Keratinocyte (primary cell): Measurements from ENCODE around the gene MFAP4. TPM values are rescaled to one million over a fixed set of nuclear protein-coding genes. Genes with fewer than 3 reads are reported as not detected.

Experiments used
- DNase-seq: peaks from one replicate; pipeline ENCODE4 v3.0.0-alpha.2; 2011; ENCODE audit warnings: low read depth, missing footprints, low spot score
- FAIRE-seq: peaks from 2 replicates; lab custom pipeline; 2011; peaks lifted over from hg19 to GRCh38; lab: Jason Lieb, UNC
- H2AFZ ChIP-seq: 2 replicates; pipeline ENCODE4 v1.6.0; 2012; ENCODE audit warnings: low read length, control low read depth, inconsistent platforms; ENCODE audit not compliant: control insufficient read depth
- H3K27ac ChIP-seq: 2 replicates; pipeline ENCODE4 v1.5.1; 2011; ENCODE audit warnings: low read length; ENCODE audit not compliant: control insufficient read depth, insufficient read depth
- H3K27me3 ChIP-seq: 3 replicates; pipeline ENCODE4 v1.6.0; 2011; ENCODE audit warnings: low read length; ENCODE audit not compliant: control insufficient read depth, insufficient read depth; ENCODE audit errors: extremely low read depth
- H3K36me3 ChIP-seq, 2 experiments: 2 replicates in 1 of 2; 3 replicates in 1 of 2; pipeline ENCODE4 v1.5.1; 2011; ENCODE audit warnings: low read length in 2 of 2, mild to moderate bottlenecking in 1 of 2; ENCODE audit not compliant: control insufficient read depth in 2 of 2, insufficient read depth in 2 of 2; ENCODE audit errors: extremely low read depth in 1 of 2
- H3K4me1 ChIP-seq: 3 replicates; pipeline ENCODE4 v1.5.1; 2011; ENCODE audit warnings: low read length; ENCODE audit not compliant: control insufficient read depth, insufficient read depth; ENCODE audit errors: extremely low read depth
- H3K4me2 ChIP-seq: 3 replicates; pipeline ENCODE4 v1.6.0; 2011; ENCODE audit warnings: low read depth, low read length; ENCODE audit not compliant: control insufficient read depth, insufficient read depth; ENCODE audit errors: extremely low read depth
- H3K4me3 ChIP-seq, 3 experiments: fragments of 200-600 bp in 1 of 3; sonication (generic) in 1 of 3; 2 replicates in 2 of 3; 3 replicates in 1 of 3; pipeline ENCODE4 v1.5.1; 2011 to 2016; ENCODE audit warnings: low read length in 3 of 3, mild to moderate bottlenecking in 3 of 3, control low read depth in 2 of 3, inconsistent platforms in 1 of 3, low read depth in 1 of 3, mixed read lengths in 1 of 3, mixed run types in 1 of 3, moderate library complexity in 1 of 3; ENCODE audit not compliant: control insufficient read depth in 2 of 3, insufficient read depth in 2 of 3; ENCODE audit errors: extremely low read depth in 1 of 3
- H3K79me2 ChIP-seq: 2 replicates; pipeline ENCODE4 v1.6.0; 2012; ENCODE audit warnings: low read length; ENCODE audit not compliant: control insufficient read depth, insufficient read depth
- H3K9ac ChIP-seq: 3 replicates; pipeline ENCODE4 v1.6.0; 2011; ENCODE audit warnings: low read length; ENCODE audit not compliant: control insufficient read depth, insufficient read depth; ENCODE audit errors: extremely low read depth
- H3K9me1 ChIP-seq: 3 replicates; pipeline ENCODE4 v1.6.0; 2011; ENCODE audit warnings: low read length; ENCODE audit not compliant: control insufficient read depth, insufficient read depth; ENCODE audit errors: extremely low read depth
- H3K9me3 ChIP-seq: 2 replicates; pipeline ENCODE4 v1.5.1; 2012; ENCODE audit warnings: low read depth, low read length; ENCODE audit not compliant: control insufficient read depth
- H4K20me1 ChIP-seq: 3 replicates; pipeline ENCODE4 v1.6.0; 2011; ENCODE audit warnings: low read length; ENCODE audit not compliant: control insufficient read depth, insufficient read depth; ENCODE audit errors: extremely low read depth
- EZH2 ChIP-seq: IDR thresholded peaks from one replicate; pipeline ENCODE4 v1.6.1; 2012; ENCODE audit warnings: inconsistent platforms, mild to moderate bottlenecking, low read length, moderate library complexity
- dilution Hi-C: fragments of 300-500 bp; cut with MboI; formaldehyde crosslinking; loops from one replicate; pipeline ENCODE4 v1.7.0; 2020; ENCODE audit warnings: low sequenced_read_pairs; ENCODE audit not compliant: extremely low pct_ligation_motif_present
- polyA plus RNA-seq, 5 experiments: library from polyadenylated mRNA; depleted of rRNA in 3 of 5; stranded (reverse) in 3 of 5; stranded (forward) in 1 of 5; unstranded in 1 of 5; fragments of >200 nt; gene quantifications; 1 replicate in 1 of 5; 2 replicates in 3 of 5; 3 replicates in 1 of 5; pipeline versions ENCODE4 v1.2.1 to v1.2.3, GENCODE V29; 2011 to 2012; ENCODE audit warnings: missing spikeins in 2 of 5, low read depth in 1 of 5, low replicate concordance in 1 of 5
- TF ChIP-seq, protein P1 (sequence below), 3 experiments: IDR thresholded peaks in 1 of 3; conservative IDR thresholded peaks in 1 of 3; optimal IDR thresholded peaks in 1 of 3; 2 replicates in 2 of 3; 3 replicates in 1 of 3; pipeline versions ENCODE3 to v1.5.1; 2011; ENCODE audit warnings: low read length in 3 of 3, mild to moderate bottlenecking in 3 of 3, moderate library complexity in 2 of 3, control low read depth in 1 of 3, inconsistent platforms in 1 of 3; ENCODE audit not compliant: insufficient read depth in 2 of 3; ENCODE audit errors: extremely low read depth in 1 of 3

The MFAP4 gene
- polyA plus RNA-seq, 1 donor (not counting 4 experiments of a cell fraction or from before 2014, with no cell fraction given), result not detected

DNA sequence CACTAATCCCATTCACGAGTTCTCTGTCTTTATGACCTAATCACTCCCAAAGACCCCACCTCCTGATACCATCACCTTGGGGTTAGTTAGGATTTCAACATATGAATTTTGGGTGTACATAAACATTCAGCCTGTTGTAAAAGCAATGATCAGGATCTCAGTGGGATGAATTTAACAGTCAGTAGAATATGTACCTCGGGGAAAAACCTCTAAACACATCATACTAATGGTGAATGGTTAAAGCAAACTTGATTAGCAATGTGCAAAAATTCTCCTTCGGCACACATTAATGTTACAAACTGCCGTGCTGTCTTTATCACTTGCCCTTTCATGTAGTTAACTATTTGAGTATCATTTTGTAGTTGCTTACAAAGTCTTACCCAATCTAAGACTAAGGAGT, 34.2 kb upstream of the MFAP4 start:
- peaks cover 2% of the 10 kb centered on the region for H3K27me3 ChIP-seq
- DNase-seq, result no peak
- no peaks in the 10 kb centered on the region for H3K9me1 ChIP-seq
- no peak overlapping the region for H3K4me2 ChIP-seq
- H3K27ac ChIP-seq, result no peak overlapping the region
- no peak for FAIRE-seq
- no peaks in the 10 kb centered on the region for H3K9me3 ChIP-seq
- no peaks in the 10 kb centered on the region for H3K4me1 ChIP-seq
- H3K9ac ChIP-seq, result no peak overlapping the region
- H4K20me1 ChIP-seq, result no peaks in the 10 kb centered on the region
- H3K79me2 ChIP-seq, result no peaks in the 10 kb centered on the region
- no peak overlapping the region for H3K4me3 ChIP-seq
- TF ChIP-seq, protein P1, sequence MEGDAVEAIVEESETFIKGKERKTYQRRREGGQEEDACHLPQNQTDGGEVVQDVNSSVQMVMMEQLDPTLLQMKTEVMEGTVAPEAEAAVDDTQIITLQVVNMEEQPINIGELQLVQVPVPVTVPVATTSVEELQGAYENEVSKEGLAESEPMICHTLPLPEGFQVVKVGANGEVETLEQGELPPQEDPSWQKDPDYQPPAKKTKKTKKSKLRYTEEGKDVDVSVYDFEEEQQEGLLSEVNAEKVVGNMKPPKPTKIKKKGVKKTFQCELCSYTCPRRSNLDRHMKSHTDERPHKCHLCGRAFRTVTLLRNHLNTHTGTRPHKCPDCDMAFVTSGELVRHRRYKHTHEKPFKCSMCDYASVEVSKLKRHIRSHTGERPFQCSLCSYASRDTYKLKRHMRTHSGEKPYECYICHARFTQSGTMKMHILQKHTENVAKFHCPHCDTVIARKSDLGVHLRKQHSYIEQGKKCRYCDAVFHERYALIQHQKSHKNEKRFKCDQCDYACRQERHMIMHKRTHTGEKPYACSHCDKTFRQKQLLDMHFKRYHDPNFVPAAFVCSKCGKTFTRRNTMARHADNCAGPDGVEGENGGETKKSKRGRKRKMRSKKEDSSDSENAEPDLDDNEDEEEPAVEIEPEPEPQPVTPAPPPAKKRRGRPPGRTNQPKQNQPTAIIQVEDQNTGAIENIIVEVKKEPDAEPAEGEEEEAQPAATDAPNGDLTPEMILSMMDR (optimal IDR thresholded peaks at IDR 0.05 in 1 of 3, IDR thresholded peaks at IDR 0.05 in 1 of 3, conservative IDR thresholded peaks at IDR 0.05 in 1 of 3; ENCODE audit: extremely low read depth in 1 of 3, insufficient read depth in 2 of 3, low read length in 3 of 3), result no peak
- TF ChIP-seq EZH2, result no peak
- no peak overlapping the region for H2AFZ ChIP-seq
- H3K36me3 ChIP-seq, result no peaks in the 10 kb centered on the region
- dilution Hi-C loops, result no loop called here

DNA sequence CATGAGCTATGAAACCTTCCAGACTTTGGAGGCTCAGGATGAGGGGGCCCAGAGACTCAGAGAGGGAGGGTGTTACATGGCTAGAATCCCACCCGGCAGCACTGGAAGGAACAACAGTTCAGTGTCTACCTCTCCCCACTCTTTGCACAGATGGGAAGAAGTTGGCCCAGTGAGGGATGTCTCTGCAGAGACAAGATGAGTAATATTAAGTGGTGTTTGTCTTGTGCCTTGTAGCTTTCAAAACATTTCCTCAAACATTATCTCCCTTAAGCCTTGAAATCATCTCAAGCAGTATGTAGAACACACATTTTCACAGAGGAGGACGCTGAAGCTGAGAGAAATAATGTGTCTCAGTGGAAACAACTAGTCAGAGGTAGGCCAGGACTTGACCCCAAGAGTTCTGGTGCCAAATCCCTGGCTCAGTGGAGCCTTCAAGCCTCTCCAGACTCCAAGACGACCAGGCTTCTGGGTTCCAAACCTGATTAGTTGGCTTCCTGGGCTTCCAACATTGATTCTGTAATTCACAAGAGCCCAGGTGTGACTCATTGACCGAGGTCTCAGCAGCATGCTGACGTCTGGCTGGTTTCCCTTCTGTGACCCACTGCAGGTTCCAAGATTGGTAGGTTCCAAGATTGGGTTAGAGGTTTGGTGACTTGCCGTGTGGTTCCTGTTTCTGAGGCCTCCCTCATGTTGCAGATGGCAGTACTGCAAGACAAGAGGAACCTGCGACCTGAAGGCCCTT, 31.4 kb upstream of the MFAP4 start:
- peak; percentile 44 for FAIRE-seq
- no peak for TF ChIP-seq EZH2
- TF ChIP-seq, protein P1 (optimal IDR thresholded peaks at IDR 0.05 in 1 of 3, IDR thresholded peaks at IDR 0.05 in 1 of 3, conservative IDR thresholded peaks at IDR 0.05 in 1 of 3; ENCODE audit: extremely low read depth in 1 of 3, insufficient read depth in 2 of 3, low read length in 3 of 3), result no peak
- no peaks in the 10 kb centered on the region for H3K4me1 ChIP-seq
- H4K20me1 ChIP-seq, result no peaks in the 10 kb centered on the region
- no peak overlapping the region for H3K27ac ChIP-seq
- dilution Hi-C loops, result no loop called here
- H3K9ac ChIP-seq, result no peak overlapping the region
- H3K4me2 ChIP-seq, result no peak overlapping the region
- no peaks in the 10 kb centered on the region for H3K9me1 ChIP-seq
- no peaks in the 10 kb centered on the region for H3K36me3 ChIP-seq
- H3K27me3 ChIP-seq, result peaks cover 11% of the 10 kb centered on the region
- no peak for DNase-seq
- H2AFZ ChIP-seq, result no peak overlapping the region
- no peaks in the 10 kb centered on the region for H3K9me3 ChIP-seq
- no peaks in the 10 kb centered on the region for H3K79me2 ChIP-seq
- H3K4me3 ChIP-seq, result no peak overlapping the region
